Body of pancreas (tissue), 4 donors: Measurements from ENCODE around the gene NTN4. TPM values are rescaled to one million over a fixed set of nuclear protein-coding genes. Genes with fewer than 3 reads are reported as not detected.

Experiments used
- ATAC-seq: fragments of 150-250 bp; one replicate; pipeline ENCODE4 v1.9.1; 2016
- DNase-seq, 4 donors: peaks; one replicate each; pipeline ENCODE4 v3.0.0-alpha.2; 2019
- H3K27ac ChIP-seq, 4 donors: fragments of 200-600 bp; sonication (generic); 1 replicate in 3 of 4; 2 replicates in 1 of 4; pipeline versions ENCODE4 v1.5.1 to v1.6.1; 2016 to 2019; ENCODE audit warnings: mild to moderate bottlenecking in 1 of 4, mixed read lengths in 1 of 4, moderate library complexity in 1 of 4
- H3K27me3 ChIP-seq, 2 donors: fragments of 200-600 bp; sonication (generic); one replicate each; pipeline ENCODE4 v1.6.0; 2016; ENCODE audit warnings: mild to moderate bottlenecking in 1 of 2
- H3K36me3 ChIP-seq, 2 donors: fragments of 200-600 bp; sonication (generic); replicated peaks in 1 of 2; 2 replicates each; pipeline ENCODE4 v1.5.1; 2016; ENCODE audit warnings: low read depth in 2 of 2; ENCODE audit not compliant: insufficient read depth in 1 of 2
- H3K4me1 ChIP-seq: fragments of 200-600 bp; sonication (generic); one replicate; pipeline ENCODE4 v1.6.0; 2016
- H3K4me3 ChIP-seq, 2 donors: fragments of 200-600 bp; sonication (generic); 1 replicate in 1 of 2; 2 replicates in 1 of 2; pipeline ENCODE4 v1.5.1; 2016 to 2019
- H3K9me3 ChIP-seq, 3 donors: fragments of 200-600 bp; sonication (generic); 1 replicate in 2 of 3; 2 replicates in 1 of 3; pipeline ENCODE4 v1.5.1; 2016
- POLR2A ChIP-seq, 3 donors: fragments of 450-650 bp; IDR thresholded peaks; one replicate each; pipeline ENCODE4 v1.6.1; 2016; ENCODE audit warnings: antibody characterized with exemption in 3 of 3, mild to moderate bottlenecking in 2 of 3
- WGBS, 2 donors: methylation state at CpG; one replicate each; pipeline ENCODE4 v1.1.5; 2017; 5-methylcytosine and 5-hydroxymethylcytosine counted together
- intact Hi-C: fragments of 100-400 bp; cut with DNase I; formaldehyde crosslinking; loops from one replicate; pipeline ENCODE4 v1.15.1; 2023
- total RNA-seq, 2 donors: library from RNA; depleted of rRNA; stranded (reverse); fragments of >200 nt; gene quantifications; one replicate each; pipeline ENCODE4 v1.1.0, GENCODE V29; 2016
- TF ChIP-seq, protein P1 (sequence below), 7 experiments: fragments of 450-650 bp in 4 of 7; fragments of 200-600 bp in 3 of 7; sonication (generic) in 3 of 7; IDR thresholded peaks; one replicate each; pipeline ENCODE4 v1.5.1; 2016 to 2019; ENCODE audit warnings: antibody characterized with exemption in 7 of 7

The NTN4 gene
- total RNA-seq, 2 donors from 2014 or later, result 47.7 to 62.0 TPM

DNA sequence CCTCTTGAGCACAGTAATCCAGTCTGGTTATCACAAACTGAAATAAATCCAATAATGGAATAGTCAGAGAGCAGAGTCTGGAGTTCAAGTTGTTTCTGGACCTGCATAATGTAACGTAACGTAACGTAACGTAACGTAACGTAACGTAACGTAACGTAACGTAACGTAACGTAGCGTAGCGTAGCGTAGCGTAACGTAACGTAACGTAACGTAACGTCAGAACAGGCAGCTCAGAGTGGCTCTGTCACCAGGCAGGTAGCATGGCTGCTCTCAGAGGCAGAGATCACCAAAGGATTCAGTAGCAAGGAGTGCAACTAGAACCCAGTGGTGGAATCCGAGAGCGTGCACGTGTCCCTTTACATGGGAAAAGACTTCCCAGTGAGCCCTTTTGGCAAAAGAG lies 153.6 kb downstream of the NTN4 start:
- Histone ChIP-seq H3K27me3 (no peaks in the 10 kb centered on the region), H3K36me3 (no peaks in the 10 kb centered on the region), H3K9me3 (no peaks in the 10 kb centered on the region), H3K27ac (peak overlapping the region in 1 of 4 donors; percentile 14), H3K4me3 (no peak overlapping the region), H3K4me1 (peaks cover 33% of the 10 kb centered on the region)
- no peak for ATAC-seq
- 88 to 96% methylated on average over 24 of the region's 24 CpGs for WGBS, 2 donors
- no peak for DNase-seq
- TF ChIP-seq POLR2A (IDR thresholded peaks at IDR 0.05), result no peak
- TF ChIP-seq, protein P1, sequence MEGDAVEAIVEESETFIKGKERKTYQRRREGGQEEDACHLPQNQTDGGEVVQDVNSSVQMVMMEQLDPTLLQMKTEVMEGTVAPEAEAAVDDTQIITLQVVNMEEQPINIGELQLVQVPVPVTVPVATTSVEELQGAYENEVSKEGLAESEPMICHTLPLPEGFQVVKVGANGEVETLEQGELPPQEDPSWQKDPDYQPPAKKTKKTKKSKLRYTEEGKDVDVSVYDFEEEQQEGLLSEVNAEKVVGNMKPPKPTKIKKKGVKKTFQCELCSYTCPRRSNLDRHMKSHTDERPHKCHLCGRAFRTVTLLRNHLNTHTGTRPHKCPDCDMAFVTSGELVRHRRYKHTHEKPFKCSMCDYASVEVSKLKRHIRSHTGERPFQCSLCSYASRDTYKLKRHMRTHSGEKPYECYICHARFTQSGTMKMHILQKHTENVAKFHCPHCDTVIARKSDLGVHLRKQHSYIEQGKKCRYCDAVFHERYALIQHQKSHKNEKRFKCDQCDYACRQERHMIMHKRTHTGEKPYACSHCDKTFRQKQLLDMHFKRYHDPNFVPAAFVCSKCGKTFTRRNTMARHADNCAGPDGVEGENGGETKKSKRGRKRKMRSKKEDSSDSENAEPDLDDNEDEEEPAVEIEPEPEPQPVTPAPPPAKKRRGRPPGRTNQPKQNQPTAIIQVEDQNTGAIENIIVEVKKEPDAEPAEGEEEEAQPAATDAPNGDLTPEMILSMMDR (IDR thresholded peaks at IDR 0.05), result no peak
- intact Hi-C loops, result no loop called here

DNA sequence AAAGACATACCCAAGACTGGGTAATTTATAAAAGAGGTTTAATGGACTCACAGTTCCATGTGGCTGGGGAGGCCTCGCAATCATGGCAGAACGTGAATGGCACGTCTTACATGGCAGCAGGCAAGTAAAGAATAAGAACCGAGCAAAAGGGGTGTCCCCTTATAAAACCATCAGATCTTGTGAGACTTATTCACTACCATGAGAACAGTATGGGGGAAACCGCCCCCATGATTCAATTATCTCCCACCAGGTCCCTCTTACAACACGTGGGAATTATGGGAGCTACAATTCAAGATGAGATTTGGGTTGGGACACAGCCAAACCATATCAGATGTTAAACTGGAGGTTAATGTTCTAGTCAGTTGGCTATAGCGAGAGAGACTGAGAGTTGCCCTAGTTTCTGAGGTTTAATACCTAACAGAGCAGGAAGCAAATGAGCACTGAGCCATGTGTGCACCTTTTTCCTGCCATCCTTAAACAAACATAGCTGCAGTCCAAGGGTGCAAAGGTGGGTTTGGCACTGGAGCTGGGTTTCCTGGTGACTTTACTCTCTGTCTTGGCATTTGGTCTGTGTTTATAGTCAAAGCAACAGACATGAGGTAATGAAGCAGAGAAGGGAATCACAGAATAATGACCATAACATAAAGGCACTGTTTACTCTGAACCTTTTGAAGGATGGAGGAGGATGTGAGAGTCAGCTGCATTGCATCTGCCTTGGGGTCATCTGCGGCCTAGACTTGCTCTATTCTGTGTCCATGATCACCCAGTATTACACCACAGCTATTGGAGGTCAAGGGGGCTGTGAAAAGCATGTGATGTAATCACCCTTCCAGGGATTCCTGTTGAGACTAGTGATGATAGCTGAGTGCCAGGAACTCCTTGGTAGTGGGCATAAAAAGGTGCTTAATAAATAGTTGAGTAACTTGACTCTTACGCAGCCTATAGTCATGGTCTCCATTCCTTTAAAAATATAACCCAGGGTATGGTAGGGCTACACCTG lies 155.6 kb downstream of the NTN4 start:
- 36 to 66% methylated on average over 9 of the region's 9 CpGs for WGBS, 2 donors
- Histone ChIP-seq H3K4me3 (no peak overlapping the region), H3K27ac (peak overlapping the region; percentile 40 to 80 (median 66)), H3K27me3 (no peaks in the 10 kb centered on the region), H3K9me3 (no peaks in the 10 kb centered on the region), H3K4me1 (peaks cover 33% of the 10 kb centered on the region), H3K36me3 (no peaks in the 10 kb centered on the region)
- intact Hi-C loops, result no loop called here
- peak in 2 of 3 donors; percentile 14 to 15 for TF ChIP-seq POLR2A (IDR thresholded peaks at IDR 0.05)
- TF ChIP-seq, protein P1 (IDR thresholded peaks at IDR 0.05), result no peak
- peak; percentile 93 for ATAC-seq
- peak; percentile 61 to 85 (median 72) for DNase-seq

DNA sequence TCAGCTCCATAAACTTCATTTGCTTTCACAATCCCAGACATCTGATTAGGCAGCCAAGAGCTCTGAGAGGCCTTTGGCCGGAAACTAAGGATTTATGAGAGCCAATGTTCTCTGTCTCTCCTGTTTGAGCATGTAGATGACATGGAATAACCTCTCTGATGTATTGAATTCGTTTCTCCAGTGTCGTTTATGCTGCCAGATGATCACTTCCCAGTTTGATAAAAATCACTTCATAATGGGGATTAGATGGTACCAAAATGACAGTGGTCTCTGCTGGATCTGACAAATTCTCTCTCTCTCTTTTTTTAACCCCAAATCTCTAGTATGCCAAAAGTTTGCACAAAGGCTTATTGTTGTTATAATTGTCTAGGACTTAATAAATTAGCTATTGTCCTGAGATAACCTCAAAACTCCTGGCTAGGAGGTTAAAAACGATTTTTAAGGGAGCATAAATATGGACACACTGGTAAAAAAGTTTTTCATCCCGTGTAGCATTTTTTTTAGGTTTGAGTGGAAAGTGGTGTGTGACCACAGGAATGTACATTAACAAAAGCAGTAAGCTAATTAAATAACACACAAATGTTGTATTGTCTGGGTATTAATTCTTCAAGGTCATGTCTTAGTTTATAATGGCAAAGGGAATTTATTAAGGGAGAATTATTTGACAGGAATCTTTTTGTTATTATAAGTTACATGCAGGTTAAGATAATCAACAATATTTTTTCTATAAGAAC lies 156.7 kb downstream of the NTN4 start:
- no peaks in the 10 kb centered on the region for H3K36me3 ChIP-seq
- peak overlapping the region in 3 of 4 donors; percentile 61 to 80 (median 70) for H3K27ac ChIP-seq
- intact Hi-C loops, result no loop called here
- H3K27me3 ChIP-seq, result no peaks in the 10 kb centered on the region
- DNase-seq (peak in 1 of 4 donors; percentile 25), ATAC-seq (peak; percentile 45)
- 25 to 31% methylated on average over 5 of the region's 5 CpGs for WGBS, 2 donors
- TF ChIP-seq, protein P1 (IDR thresholded peaks at IDR 0.05), result no peak
- no peak for TF ChIP-seq POLR2A (IDR thresholded peaks at IDR 0.05)
- H3K9me3 ChIP-seq, result no peaks in the 10 kb centered on the region
- H3K4me3 ChIP-seq, result no peak overlapping the region
- H3K4me1 ChIP-seq, result peaks cover 33% of the 10 kb centered on the region

DNA sequence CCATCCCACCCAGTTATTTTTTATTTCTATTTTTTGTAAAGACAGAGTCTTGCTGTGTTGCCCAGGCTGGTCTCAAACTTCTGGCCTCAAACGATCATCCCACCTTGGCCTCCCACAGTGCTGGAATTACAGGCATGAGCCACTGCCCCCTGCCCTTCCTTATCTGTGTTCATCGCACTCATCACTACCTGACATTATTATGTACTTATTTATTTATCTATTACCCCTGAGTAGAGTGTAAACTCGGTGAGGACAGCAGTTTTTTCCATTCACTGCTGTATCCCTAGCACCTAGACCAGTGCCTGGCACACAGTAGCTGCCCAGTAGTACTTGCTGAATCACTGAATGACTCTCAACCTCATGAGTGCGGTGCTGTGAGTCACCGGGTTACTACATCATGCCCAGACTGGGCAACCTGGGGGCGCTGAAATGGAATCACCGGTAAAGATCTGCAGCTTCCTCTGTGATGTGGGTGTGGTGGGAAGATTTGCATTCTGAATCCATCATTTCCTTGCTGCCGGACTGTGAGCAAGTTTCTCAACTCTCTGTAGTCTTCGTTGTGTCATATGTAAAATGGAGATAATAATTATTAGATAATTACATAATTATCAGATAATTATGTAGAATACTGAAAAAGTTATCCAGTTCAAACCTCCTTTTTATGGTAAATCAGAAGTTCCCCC lies 157.4 kb downstream of the NTN4 start:
- H3K27ac ChIP-seq, result peak overlapping the region in 3 of 4 donors; percentile 61 to 80 (median 70)
- intact Hi-C loops, result no loop called here
- TF ChIP-seq, protein P1 (IDR thresholded peaks at IDR 0.05), result no peak
- no peak for TF ChIP-seq POLR2A (IDR thresholded peaks at IDR 0.05)
- WGBS, 2 donors, result 55 to 71% methylated on average over 9 of the region's 9 CpGs
- H3K27me3 ChIP-seq, result no peaks in the 10 kb centered on the region
- ATAC-seq, result peak; percentile 43
- no peaks in the 10 kb centered on the region for H3K36me3 ChIP-seq
- H3K4me1 ChIP-seq, result peaks cover 39% of the 10 kb centered on the region
- no peaks in the 10 kb centered on the region for H3K9me3 ChIP-seq
- peak in 3 of 4 donors; percentile 48 to 53 (median 53) for DNase-seq
- H3K4me3 ChIP-seq, result no peak overlapping the region
